AG08395 (cell line): ENCODE measurements around the gene LRP1B.
"Not testable (repeated sequence)": the region's sequence is repeated elsewhere in the genome, so short reads cannot be mapped to it uniquely, and the experiment has no call there.

Source experiments
- DNase-seq: peaks from one replicate; pipeline ENCODE4 v3.0.0; 2012; ENCODE audit warnings: mixed read lengths, low spot score

Gene LRP1B

DNA sequence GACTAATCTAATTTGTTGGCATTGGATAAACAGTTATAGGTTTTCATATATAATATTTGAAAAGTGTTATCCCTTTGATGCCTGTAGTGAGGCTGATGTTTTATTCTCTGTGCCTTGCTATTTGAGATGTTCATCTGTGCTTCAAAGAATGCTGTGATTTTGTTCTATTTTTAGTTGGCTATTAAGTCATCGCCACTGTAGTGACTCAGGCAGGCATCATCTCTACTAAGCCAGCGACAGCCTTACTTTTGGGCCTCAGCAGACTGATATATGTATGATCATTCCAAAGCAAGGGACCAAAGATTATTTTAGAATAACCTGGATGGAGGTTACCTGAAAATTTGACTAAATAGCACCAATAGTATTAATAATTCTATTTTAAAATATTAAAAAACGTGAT lies 1676.1 kb downstream of the LRP1B start:
- DNase-seq: peak; percentile 82

- DNase-seq: no peak
These were observed 1679.5 kb downstream of the LRP1B start for GRCh38 chr2:140451324-140451723.

- peak; percentile 25 for DNase-seq
These were observed 1688.5 kb downstream of the LRP1B start for GRCh38 chr2:140442319-140442718.

DNA sequence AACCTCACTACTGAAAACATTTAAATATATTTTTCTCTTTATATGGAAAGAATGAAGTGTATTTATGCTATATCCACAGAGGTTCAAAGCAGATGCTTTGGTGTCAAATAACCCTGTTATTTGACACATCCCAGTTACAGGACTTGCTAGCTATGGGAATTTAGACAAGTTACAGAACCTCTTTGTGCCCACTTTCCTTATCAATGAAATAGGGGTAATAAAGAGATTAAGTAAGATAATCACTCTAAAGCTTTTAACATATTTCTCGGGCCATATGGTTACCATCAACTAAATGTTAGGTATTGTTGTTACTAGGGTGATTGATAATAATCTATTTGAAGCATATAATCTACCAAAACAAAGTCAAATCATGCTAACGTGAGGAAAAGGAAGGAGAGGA lies 1690.0 kb downstream of the LRP1B start:
- no peak for DNase-seq

DNA sequence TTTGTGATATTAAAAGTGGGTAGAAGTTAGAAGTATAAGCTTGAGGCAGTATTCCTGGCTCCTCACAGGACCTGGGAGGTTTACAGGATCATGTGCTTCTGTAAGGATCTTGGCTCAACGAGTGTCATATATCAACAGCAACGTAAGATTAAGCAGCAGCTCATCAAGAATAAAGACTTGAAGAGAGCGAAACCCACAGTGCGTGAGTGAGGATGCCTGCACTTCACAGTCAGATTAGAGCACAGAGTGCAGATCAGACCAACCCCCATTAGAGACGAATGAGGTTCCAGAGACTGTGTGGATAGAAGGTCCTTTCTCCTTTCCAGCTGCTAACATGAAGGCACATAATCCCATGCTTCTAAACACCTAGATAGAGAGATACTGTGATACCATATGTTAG lies 1693.9 kb downstream of the LRP1B start:
- no peak for DNase-seq

- DNase-seq: not testable (repeated sequence)
These were observed 1703.8 kb downstream of the LRP1B start for GRCh38 chr2:140427033-140427432.

- no peak for DNase-seq
These were observed 1706.3 kb downstream of the LRP1B start for GRCh38 chr2:140424471-140424870.

- DNase-seq: no peak
These were observed 1708.1 kb downstream of the LRP1B start for GRCh38 chr2:140422759-140423158.

GRCh38 chr2:140417504-140417903 lies 1713.3 kb downstream of the LRP1B start:
- no peak for DNase-seq

DNA sequence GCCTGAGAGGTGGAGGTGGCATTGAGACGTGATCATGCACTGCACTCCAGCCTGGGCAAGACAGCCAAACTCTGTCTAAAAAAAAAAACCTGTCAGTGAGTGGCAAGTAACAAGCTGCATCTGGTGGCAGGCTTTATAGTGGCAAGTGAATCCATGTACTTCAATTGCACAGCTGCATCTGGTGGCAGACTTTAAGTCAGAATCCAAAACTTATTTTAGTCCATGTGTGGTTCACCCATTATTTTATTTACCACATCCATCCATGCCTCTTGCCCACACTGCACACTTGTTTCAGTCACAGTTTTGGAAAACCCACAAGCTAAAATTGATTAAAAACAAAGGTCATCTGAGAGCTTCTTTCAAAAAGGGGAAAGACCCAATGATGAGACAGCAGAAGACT lies 1714.2 kb downstream of the LRP1B start:
- DNase-seq: no peak

DNA sequence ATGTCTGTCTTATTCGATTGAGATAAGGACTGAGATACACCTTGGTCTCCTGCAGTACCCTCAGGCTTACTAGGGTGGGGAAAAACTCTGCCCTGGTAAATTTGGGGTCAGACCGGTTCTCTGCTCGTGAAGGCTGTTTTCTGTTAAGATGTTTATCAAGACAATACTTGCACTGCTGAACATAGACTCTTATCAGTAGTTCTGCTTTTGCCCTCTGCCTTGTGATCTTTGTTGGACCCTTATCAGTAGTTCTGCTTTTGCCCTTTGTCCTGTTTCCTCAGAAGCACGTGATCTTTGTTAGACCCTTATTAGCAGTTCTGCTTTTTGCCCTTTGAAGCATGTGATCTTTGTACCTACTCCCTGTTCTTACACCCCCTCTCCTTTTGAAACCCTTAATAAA lies 1715.8 kb downstream of the LRP1B start:
- not testable (repeated sequence) for DNase-seq

- DNase-seq: no peak
These were observed 1720.1 kb downstream of the LRP1B start for GRCh38 chr2:140410695-140411094.

DNA sequence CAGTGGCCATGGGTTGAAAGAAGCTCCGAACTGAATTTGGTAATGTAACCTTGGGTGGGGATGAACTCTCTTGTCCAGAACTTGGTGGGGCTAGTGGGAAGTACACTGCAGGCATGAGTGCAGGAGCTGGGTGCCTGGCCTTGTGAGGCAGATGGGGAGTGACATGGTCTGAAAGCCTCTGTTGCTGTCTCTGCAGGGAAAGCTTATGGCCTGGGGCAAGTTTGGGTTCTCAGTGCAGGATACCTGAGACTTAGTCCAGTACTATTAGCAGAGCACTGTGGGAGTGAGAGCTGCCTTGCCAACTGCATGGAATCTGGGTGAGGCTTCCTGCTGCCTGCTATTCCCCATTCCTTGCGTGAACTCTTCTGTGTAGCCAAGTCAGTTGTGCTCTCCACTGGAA lies 1729.8 kb downstream of the LRP1B start:
- DNase-seq: no peak

- DNase-seq: no peak
These were observed 1738.0 kb downstream of the LRP1B start for GRCh38 chr2:140392824-140393223.

DNA sequence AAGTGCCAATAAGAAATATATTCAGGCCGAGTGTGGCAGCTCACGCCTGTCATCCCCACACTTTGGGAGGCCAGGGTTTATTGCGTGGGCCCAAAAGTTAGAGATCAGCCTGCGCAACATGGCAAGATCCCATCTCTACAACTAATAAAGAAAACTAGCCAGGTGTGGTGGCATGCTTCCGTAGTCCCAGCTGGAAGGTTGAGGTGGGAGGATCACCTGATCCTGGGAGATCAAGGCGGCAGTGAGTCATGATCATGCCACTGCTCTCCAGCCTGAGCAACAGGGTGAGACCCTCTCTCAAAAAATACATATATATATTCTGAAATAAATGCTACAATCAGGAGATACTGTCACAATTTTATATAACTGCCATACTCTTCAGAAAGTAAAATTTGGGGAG lies 1745.9 kb downstream of the LRP1B start:
- DNase-seq: no peak

DNA sequence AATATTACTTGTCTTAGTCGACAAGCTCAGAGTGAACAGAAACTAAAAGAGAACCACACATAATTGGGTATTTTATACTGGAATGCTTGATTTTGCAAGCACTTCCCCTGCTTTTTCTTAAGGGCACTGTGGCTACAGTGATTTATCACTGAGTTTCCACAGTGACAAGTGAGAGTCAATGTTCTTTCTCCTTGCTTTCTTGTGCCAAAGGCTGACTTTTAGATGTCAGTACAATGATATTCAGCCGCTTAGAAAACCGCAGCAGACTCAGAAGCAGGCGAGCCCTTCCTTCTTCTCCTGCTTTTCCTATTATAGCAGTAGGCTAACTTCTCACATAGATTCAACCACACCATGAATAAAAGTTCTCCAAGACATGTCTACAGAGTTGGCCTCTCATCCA lies 1747.0 kb downstream of the LRP1B start:
- no peak for DNase-seq

DNA sequence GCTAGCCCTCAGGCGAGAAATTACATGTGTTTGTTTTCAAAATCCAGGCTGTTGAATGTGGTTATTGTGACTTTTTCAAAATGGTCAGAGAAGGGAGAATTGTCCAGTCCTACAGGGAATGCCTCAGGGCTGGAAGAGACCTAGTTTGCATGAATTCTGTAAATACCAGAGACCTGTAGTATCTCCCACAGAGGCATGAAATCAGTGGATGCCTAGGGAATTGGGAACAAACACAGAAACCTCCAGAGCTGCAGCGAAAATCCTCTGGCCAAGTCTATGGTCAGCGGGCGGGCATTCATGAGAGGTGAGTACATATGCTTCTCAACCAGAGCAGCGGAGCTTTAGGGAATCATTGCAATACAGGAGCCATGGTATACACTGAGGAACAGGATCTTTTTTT lies 1754.1 kb downstream of the LRP1B start:
- DNase-seq: no peak

- no peak for DNase-seq
These were observed 1767.7 kb downstream of the LRP1B start for GRCh38 chr2:140363131-140363530.

GRCh38 chr2:140362361-140362760 lies 1768.5 kb downstream of the LRP1B start:
- DNase-seq: no peak

DNA sequence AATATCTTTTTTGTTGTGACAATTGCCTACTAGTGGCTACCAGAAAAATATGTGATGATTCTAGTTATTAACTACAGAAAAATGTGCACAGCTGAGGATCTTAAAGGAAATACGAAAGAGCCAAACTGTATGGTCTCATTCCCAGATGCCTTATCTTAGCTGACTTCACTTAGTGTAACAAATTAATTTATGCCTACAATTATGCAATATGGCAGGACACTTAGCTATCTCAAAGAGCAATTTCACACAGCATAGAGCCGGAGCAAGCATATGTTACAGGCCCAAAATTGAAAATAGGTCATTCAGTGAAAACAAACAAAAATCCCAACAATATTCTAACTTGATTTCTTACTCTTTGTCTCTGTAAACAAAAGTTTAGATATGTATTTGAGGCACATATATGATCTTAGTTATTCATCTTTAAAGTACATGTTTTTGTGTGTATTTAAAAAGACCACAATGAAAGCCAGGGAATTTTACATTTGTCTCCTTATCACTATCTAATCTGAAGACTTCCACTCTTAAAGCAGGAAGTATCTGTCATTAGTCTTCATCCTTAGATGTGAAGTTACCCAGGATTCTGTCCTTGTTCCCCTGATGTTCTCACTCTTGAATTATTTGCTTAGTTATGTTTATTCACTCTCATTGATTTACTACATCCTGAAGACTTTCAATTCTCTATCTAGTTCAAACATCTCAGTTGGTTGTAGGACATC lies 1771.6 kb downstream of the LRP1B start:
- no peak for DNase-seq

- DNase-seq: no peak
These were observed 1774.1 kb downstream of the LRP1B start for GRCh38 chr2:140356697-140357096.

GRCh38 chr2:140355511-140356090 lies 1775.2 kb downstream of the LRP1B start:
- no peak for DNase-seq

GRCh38 chr2:140354544-140354943 lies 1776.3 kb downstream of the LRP1B start:
- DNase-seq: no peak

- peak; percentile 4 for DNase-seq
These were observed 1777.3 kb downstream of the LRP1B start for GRCh38 chr2:140353541-140353940.
